ENCODE data around the gene BCL2L1.

Gene BCL2L1

DNA sequence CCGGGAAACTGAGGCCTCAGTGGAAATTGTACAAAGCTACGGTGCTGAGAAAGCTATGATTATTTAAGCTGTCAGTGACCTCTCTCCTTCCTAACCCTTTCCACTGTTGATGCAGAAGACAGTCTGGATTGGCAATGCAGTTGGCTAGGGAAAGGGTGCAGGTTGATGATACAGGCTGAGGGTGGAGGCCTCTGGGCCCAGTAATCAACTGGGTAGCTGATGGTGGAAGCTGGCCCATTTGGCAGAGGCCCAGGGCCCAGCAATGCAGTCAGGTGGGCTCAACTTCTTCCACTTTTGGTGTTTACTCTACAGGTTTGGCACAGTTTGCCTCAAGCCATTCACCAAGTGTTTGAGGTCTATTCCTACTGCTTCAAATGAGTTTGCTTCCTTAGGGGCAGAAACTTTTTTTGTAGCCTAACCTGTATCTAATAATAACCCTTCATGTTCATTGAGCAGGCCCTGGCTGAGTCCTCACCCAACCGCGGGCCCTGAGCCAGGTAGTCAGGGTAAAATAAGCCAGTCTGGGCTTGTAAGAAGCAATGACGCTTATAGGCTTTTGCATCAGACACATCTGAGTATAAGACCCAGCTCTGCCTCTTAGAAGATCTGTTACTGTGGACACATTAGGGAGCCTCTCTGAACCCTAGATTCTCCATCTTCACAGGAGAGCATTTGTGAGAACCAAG lies 12.1 kb downstream of the BCL2L1 start:
- in situ Hi-C loops (cut with HindIII; ENCODE audit: low sequenced_read_pairs), result no loop called here
- no peak for DNase-seq (ENCODE audit: low read depth, low spot score)
- H3K4me3 ChIP-seq (ENCODE audit: low read depth, low read length), result no peak overlapping the region
- TF ChIP-seq, protein P1, sequence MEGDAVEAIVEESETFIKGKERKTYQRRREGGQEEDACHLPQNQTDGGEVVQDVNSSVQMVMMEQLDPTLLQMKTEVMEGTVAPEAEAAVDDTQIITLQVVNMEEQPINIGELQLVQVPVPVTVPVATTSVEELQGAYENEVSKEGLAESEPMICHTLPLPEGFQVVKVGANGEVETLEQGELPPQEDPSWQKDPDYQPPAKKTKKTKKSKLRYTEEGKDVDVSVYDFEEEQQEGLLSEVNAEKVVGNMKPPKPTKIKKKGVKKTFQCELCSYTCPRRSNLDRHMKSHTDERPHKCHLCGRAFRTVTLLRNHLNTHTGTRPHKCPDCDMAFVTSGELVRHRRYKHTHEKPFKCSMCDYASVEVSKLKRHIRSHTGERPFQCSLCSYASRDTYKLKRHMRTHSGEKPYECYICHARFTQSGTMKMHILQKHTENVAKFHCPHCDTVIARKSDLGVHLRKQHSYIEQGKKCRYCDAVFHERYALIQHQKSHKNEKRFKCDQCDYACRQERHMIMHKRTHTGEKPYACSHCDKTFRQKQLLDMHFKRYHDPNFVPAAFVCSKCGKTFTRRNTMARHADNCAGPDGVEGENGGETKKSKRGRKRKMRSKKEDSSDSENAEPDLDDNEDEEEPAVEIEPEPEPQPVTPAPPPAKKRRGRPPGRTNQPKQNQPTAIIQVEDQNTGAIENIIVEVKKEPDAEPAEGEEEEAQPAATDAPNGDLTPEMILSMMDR (IDR thresholded peaks at IDR 0.05; ENCODE audit: low read depth, low read length), result no peak

DNA sequence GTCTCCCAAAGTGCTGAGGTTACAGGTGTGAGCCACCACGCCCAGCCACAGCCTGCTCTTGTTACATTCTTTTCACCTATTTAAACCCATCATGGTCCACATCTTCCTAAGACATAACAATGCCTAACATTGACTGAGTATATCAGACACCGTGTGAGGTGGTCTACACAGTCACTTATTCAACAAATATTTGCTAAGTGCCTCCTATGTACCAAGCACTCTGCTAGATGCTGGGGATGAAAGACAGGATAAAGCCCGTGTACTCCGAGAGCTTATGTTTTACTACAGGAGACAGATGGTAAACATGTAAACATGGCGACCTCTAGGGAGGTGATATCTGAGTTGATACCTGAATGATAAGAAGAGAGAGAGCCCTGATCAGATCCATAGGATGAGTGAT lies 12.7 kb downstream of the BCL2L1 start:
- H3K4me3 ChIP-seq (ENCODE audit: low read depth, low read length), result no peak overlapping the region
- in situ Hi-C loops (cut with HindIII; ENCODE audit: low sequenced_read_pairs), result no loop called here
- TF ChIP-seq, protein P1 (IDR thresholded peaks at IDR 0.05; ENCODE audit: low read depth, low read length), result no peak
- no peak for DNase-seq (ENCODE audit: low read depth, low spot score)

DNA sequence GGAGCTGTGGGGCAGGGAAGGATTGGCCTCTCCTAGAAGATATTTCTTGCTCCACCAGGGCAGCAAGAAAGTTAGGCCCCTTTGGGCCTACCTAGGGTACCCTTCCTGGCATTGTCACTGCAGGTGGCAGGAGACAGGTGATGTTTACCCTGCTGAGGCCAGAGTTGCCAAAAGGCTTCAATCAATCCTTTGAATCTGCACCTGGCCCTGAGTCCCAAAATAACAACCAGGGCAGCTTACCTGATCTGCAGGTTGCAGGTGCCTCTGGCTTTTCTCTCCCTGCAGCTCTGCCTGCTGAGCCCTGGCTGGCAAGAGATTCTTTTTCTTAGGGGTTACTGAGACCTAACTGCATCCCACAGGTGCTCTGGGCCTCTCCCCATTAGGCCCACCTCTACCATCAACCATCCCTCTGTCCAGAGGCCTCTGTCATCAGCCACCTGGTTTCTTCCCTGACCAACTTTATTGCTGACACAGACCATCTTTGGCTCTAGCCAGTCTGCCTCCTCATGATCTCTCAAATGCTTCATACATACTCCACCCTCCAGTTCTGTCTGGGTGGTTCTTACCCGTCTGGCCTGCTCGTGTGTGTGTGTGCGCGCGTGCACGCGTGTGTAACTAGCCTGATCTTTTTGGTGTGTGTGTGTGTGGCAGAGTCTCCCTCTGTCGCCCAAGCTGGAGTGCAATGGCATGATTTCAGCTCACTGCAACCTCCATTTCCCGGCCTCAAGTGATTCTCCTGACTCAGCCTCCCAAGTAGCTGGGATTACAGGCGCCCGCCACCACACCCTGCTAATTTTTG lies 13.7 kb downstream of the BCL2L1 start:
- in situ Hi-C loops (cut with HindIII; ENCODE audit: low sequenced_read_pairs), result no loop called here
- DNase-seq (ENCODE audit: low read depth, low spot score), result no peak
- H3K4me3 ChIP-seq (ENCODE audit: low read depth, low read length), result no peak overlapping the region
- TF ChIP-seq, protein P1 (IDR thresholded peaks at IDR 0.05; ENCODE audit: low read depth, low read length), result no peak

DNA sequence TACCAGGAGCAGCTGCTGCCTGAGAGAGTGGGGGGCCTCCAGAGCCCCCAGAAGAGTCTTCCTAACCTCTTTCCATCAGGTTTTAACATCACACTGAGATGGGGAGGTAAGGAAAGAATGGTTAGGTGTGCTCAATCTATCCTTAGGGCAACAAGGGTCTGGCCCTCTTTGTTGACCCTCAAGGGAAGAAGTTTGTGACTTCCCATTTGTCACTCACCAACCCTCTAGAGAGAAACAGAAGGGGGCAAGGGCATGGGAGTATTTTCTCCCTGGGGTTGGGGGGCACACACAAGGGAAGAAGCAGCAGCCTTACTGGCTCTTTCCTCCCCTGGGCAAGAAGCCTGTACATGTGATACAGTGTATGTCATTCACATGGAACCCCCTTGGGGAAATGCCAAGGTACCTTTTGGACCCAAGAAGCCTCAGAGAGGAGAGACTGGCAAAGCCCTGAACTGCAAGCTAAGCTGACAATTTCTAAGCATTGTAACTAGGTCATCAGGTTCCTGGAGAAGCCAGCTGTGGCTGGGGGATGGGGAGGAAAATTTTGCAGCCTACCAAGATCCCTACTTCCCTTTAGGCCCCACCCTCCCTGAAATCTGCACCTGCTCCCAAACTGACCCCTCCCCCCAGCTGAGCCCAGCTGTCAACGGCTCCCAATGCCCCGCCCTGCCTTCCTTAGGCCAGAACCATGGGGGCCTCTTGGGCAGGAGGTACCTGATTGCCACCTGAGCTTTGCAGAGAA lies 14.5 kb downstream of the BCL2L1 start:
- H3K4me3 ChIP-seq (ENCODE audit: low read depth, low read length), result no peak overlapping the region
- TF ChIP-seq, protein P1 (IDR thresholded peaks at IDR 0.05; ENCODE audit: low read depth, low read length), result no peak
- no peak for DNase-seq (ENCODE audit: low read depth, low spot score)
- in situ Hi-C loops (cut with HindIII; ENCODE audit: low sequenced_read_pairs), result no loop called here

DNA sequence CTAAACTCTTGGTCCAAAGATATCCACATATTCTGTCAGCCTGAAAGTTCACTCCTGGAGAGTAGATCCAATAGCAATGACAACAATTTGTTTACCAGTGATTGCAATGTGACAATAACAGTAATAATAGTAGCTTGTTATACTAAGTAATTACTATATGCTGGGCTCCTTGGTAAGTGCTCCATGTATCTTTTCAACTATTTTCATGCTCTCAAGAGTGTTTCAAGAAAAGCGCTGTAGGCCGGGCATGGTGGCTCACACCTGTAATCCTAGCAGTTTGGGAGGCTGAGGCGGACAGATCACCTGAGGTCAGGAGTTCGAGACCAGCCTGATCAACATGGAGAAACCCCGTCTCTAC lies 15.4 kb downstream of the BCL2L1 start:
- H3K4me3 ChIP-seq (ENCODE audit: low read depth, low read length), result no peak overlapping the region
- TF ChIP-seq, protein P1 (IDR thresholded peaks at IDR 0.05; ENCODE audit: low read depth, low read length), result no peak
- no peak for DNase-seq (ENCODE audit: low read depth, low spot score)
- in situ Hi-C loops (cut with HindIII; ENCODE audit: low sequenced_read_pairs), result no loop called here

DNA sequence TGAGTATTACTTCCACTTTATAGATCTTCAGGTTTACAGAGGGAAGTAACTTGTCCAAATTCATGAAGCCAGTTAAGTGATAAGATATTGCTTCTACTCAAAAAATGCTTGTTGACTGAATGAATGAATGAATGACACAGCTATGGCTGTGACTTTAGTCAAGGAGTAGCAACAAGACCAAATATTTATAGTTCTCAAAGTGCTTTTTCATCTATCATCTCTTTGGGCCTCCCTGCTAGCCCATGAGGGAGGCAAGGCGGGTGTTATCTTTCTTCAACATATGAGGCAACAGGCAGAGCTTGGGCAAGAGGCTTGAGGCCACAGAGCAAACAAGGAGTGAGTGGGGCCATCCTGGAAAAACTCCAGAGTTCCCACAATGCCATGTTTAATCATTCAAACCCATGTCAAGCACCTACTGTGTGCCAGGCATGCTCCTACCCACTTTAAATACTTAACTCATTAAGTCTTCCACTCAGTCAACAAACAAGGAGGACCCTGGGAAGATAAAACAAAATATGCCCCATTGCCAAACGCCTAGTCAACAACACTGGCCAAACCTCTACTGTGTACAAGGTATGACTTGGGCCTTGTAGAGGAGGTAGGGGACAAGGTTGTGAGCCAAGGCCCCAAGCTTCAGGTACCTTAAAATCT lies 15.9 kb downstream of the BCL2L1 start:
- DNase-seq (ENCODE audit: low read depth, low spot score), result no peak
- in situ Hi-C loops (cut with HindIII; ENCODE audit: low sequenced_read_pairs), result no loop called here
- TF ChIP-seq, protein P1 (IDR thresholded peaks at IDR 0.05; ENCODE audit: low read depth, low read length), result no peak
- no peak overlapping the region for H3K4me3 ChIP-seq (ENCODE audit: low read depth, low read length)
